Measurements from ENCODE around the gene ACYP2. TPM values are rescaled to one million over a fixed set of nuclear protein-coding genes. Genes with fewer than 3 reads are reported as not detected.

Gene ACYP2
- total RNA-seq, 2 donors from 2014 or later = 13.6 to 14.1 TPM

DNA sequence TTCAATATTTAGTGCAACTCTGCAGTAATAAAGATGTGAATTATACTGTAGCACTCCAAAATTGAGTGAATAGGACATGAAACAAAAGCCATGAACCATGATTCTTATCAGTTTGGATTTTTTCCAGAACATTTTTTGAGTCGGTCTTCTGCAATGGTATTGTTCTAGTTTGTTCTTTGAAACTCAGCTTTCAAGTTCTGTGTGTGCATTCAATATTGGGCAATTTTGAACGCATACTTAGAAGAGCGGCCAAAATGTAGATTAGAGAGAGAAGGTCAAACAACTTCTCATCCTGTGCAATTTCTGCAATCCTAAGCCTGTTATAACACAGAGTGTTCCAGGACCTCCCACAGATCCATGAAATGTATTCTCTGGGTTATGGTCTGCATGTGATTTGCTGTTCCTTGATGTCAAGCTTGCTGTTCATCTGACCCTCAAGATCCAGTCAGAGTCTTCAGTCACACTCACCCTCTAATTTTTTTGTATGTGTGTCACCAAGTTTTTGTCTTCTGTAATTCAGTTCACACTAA lies 92.3 kb downstream of the ACYP2 start:
- intact Hi-C loops (cut with DNase I) = no loop called here
- DNase-seq = no peak
- Histone ChIP-seq H3K9ac (ENCODE audit: low read depth in 2 of 2, low read length in 2 of 2) (no peak overlapping the region), H3K36me3 (no peaks in the 10 kb centered on the region), H3K27me3 (no peaks in the 10 kb centered on the region), H3K9me3 (no peaks in the 10 kb centered on the region), H3K27ac (no peak overlapping the region), H3K4me3 (no peak overlapping the region), H3K4me1 (no peaks in the 10 kb centered on the region)
- TF ChIP-seq, protein P1, sequence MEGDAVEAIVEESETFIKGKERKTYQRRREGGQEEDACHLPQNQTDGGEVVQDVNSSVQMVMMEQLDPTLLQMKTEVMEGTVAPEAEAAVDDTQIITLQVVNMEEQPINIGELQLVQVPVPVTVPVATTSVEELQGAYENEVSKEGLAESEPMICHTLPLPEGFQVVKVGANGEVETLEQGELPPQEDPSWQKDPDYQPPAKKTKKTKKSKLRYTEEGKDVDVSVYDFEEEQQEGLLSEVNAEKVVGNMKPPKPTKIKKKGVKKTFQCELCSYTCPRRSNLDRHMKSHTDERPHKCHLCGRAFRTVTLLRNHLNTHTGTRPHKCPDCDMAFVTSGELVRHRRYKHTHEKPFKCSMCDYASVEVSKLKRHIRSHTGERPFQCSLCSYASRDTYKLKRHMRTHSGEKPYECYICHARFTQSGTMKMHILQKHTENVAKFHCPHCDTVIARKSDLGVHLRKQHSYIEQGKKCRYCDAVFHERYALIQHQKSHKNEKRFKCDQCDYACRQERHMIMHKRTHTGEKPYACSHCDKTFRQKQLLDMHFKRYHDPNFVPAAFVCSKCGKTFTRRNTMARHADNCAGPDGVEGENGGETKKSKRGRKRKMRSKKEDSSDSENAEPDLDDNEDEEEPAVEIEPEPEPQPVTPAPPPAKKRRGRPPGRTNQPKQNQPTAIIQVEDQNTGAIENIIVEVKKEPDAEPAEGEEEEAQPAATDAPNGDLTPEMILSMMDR (IDR thresholded peaks at IDR 0.05) = no peak

DNA sequence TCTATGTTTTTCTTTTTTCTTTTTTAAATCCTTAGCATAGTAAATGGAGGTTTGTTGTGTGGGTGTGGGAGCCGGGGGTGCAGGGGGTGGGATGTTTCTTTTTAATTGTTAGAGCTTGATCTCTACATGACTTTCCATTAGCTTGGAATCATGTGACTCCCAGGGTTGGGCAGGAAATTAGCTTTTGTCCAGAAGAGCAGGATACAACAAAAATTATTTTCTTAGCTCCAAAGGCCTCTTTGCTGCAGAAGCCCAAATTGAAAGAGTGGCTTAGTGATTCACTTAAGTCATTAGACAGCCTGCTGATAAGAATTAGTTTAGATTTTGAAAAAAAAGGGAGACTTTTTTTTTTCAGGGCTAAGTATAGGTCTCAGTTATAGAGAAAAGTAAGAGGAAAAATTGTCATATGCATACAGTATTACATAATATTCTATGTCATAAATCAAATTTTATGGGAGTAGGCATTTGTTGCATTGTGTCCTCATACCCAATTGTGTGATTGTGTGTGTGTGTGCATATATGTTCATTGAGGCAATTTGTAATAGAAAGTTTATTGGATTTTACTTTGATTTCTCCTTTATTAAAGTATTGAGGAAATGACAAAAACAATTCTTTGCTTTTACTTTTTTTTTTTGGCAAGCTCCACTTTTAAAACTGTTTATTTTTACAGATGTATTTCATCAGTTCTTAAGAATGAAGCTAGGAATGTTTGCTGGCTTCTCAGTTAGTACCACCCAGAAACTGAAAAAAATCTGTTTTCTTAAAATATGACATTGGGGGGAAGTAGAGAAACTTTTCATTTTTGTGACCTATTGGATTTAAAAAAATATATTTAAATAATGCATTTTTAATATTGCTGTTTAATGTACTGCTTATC lies 93.2 kb downstream of the ACYP2 start:
- no peak for DNase-seq
- TF ChIP-seq, protein P1 (IDR thresholded peaks at IDR 0.05) = no peak
- H3K9ac ChIP-seq (ENCODE audit: low read depth in 2 of 2, low read length in 2 of 2) = no peak overlapping the region
- H3K9me3 ChIP-seq = no peaks in the 10 kb centered on the region
- no peak overlapping the region for H3K4me3 ChIP-seq
- no peaks in the 10 kb centered on the region for H3K27me3 ChIP-seq
- H3K27ac ChIP-seq = no peak overlapping the region
- H3K36me3 ChIP-seq = no peaks in the 10 kb centered on the region
- intact Hi-C loops (cut with DNase I) = no loop called here
- H3K4me1 ChIP-seq = no peaks in the 10 kb centered on the region

DNA sequence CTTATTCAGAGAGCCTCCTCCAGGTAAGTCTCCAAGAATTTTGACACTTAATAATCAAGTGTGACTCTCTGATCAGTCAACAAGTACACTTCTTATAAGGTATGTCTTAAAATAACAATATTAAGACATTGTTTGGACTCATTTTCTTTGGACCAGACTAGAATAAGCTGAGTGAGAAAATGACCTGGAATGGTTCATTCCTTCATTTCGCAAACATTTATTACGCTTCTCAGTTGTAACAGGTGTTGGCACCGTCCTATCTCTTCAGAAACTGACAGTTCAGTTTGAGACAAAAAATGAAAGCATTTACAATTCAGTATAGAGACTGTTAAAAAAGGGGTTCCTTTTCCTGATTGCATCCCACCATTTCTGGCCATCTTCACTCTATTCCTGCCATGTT lies 94.0 kb downstream of the ACYP2 start:
- H3K27me3 ChIP-seq = no peaks in the 10 kb centered on the region
- H3K4me3 ChIP-seq = no peak overlapping the region
- no peak overlapping the region for H3K27ac ChIP-seq
- DNase-seq = no peak
- no peaks in the 10 kb centered on the region for H3K4me1 ChIP-seq
- intact Hi-C loops (cut with DNase I) = no loop called here
- no peaks in the 10 kb centered on the region for H3K36me3 ChIP-seq
- TF ChIP-seq, protein P1 (IDR thresholded peaks at IDR 0.05) = no peak
- H3K9me3 ChIP-seq = no peaks in the 10 kb centered on the region
- H3K9ac ChIP-seq (ENCODE audit: low read depth in 2 of 2, low read length in 2 of 2) = no peak overlapping the region

DNA sequence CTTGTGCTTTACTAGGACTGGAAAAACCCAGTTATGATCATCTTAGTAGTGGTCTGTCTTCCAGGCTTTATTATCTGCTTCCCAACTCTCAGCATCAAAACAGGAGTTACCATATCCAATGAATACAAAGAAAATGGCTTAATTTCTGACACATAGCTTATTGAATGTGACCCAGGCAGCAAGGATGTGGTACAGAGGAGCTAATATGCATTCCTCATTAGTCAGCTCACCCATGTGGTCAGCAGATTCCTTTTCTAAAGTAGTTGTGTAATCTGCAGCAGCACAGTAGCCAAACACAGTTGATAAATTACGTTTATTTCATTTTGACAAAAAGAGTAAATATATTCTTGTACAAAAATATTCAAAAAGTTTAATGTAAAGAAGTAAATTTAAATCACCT lies 97.0 kb downstream of the ACYP2 start:
- TF ChIP-seq, protein P1 (IDR thresholded peaks at IDR 0.05) = no peak
- H3K27me3 ChIP-seq = no peaks in the 10 kb centered on the region
- H3K4me3 ChIP-seq = no peak overlapping the region
- intact Hi-C loops (cut with DNase I) = no loop called here
- no peak overlapping the region for H3K9ac ChIP-seq (ENCODE audit: low read depth in 2 of 2, low read length in 2 of 2)
- no peak for DNase-seq
- H3K36me3 ChIP-seq = no peaks in the 10 kb centered on the region
- H3K4me1 ChIP-seq = no peaks in the 10 kb centered on the region
- H3K27ac ChIP-seq = no peak overlapping the region
- no peaks in the 10 kb centered on the region for H3K9me3 ChIP-seq

DNA sequence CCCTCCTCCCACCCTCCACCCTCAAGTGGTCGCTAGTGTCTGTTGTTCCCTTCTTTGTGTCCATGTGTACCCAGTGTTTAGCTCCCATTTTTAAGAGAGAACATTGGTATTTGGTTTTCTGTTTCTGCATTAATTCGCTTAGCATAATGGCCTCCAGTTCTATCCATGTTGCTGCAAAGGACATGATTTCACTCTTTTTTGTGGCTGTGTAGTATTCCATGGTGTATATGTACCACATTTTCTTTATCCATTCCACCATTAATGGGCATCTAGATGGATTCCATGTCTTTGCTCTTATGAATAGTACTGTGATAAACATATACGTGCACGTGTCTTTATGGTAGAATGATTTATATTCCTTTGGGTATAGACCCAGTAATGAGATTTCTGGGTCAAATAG lies 97.7 kb downstream of the ACYP2 start:
- Histone ChIP-seq H3K27me3 (no peaks in the 10 kb centered on the region), H3K27ac (no peak overlapping the region), H3K4me1 (no peaks in the 10 kb centered on the region), H3K9ac (ENCODE audit: low read depth in 2 of 2, low read length in 2 of 2) (no peak overlapping the region), H3K9me3 (no peaks in the 10 kb centered on the region), H3K36me3 (no peaks in the 10 kb centered on the region), H3K4me3 (no peak overlapping the region)
- DNase-seq = no peak
- intact Hi-C loops (cut with DNase I) = no loop called here
- TF ChIP-seq, protein P1 (IDR thresholded peaks at IDR 0.05) = no peak

Data from colonic mucosa (tissue), 4 donors.